C4-2B (cell line): ENCODE measurements around the gene TMEM88.

ENCODE experiments used
- ZFX ChIP-seq: fragments of 450-650 bp; IDR thresholded peaks from 2 replicates; pipeline ENCODE4 v1.6.1; 2017
- TF ChIP-seq, protein P1 (sequence below): fragments of 450-650 bp; conservative IDR thresholded peaks from 2 replicates; pipeline ENCODE4 v1.5.1; 2017; ENCODE audit warnings: mild to moderate bottlenecking

DNA sequence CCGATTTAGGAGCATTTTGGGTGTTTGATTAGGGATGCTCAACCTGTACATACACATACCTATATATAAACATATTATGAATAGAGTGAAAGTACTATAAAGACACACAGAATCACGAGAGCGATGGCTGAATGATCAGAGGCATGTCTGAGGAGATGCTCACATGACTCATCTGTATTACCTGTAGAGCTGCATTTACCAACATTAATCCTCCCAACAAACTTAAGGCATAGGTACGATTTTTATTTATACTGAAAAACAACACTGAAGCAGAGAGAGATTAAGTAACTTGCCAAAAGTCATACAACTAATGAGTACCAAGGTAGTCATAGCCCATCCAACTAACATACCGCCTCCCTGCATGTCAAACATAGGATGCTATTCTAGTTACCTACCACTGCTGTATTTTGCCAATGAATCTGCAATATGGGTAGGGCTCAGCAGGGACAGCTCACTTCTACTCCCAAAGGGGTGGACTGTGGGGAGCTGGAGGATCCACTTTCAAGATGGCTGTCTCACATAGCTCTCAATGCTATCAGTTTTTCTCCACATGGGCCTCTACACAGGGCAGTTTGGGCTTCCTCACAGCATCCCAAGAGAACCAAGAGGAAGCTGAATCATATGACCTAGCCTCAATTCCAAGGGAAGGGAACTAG is 10.3 kb downstream of the TMEM88 start:
- TF ChIP-seq, protein P1, sequence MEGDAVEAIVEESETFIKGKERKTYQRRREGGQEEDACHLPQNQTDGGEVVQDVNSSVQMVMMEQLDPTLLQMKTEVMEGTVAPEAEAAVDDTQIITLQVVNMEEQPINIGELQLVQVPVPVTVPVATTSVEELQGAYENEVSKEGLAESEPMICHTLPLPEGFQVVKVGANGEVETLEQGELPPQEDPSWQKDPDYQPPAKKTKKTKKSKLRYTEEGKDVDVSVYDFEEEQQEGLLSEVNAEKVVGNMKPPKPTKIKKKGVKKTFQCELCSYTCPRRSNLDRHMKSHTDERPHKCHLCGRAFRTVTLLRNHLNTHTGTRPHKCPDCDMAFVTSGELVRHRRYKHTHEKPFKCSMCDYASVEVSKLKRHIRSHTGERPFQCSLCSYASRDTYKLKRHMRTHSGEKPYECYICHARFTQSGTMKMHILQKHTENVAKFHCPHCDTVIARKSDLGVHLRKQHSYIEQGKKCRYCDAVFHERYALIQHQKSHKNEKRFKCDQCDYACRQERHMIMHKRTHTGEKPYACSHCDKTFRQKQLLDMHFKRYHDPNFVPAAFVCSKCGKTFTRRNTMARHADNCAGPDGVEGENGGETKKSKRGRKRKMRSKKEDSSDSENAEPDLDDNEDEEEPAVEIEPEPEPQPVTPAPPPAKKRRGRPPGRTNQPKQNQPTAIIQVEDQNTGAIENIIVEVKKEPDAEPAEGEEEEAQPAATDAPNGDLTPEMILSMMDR: no peak
- TF ChIP-seq ZFX: no peak
